PC-9 (cell line): ENCODE results near the gene RECQL5. TPM values are rescaled to one million over a fixed set of nuclear protein-coding genes. Genes with fewer than 3 reads are reported as not detected.

ENCODE experiments used
- BruUV-seq: library from RNA; stranded (reverse); fragments of 400-500 nt; replicated peaks from 2 replicates; lab custom pipeline; 2021; lab: Mats Ljungman, UMichigan
- CTCF ChIA-PET: fragments of 300-600 bp; sonication (Branson Sonifier 250); formaldehyde crosslinking; loops from one replicate; lab custom pipeline; 2022; ENCODE audit warnings: antibody characterized with exemption; lab: Charles Lee
- POLR2A ChIA-PET: fragments of 300-600 bp; sonication (Branson Sonifier 250); formaldehyde crosslinking; loops from one replicate; lab custom pipeline; 2022; ENCODE audit warnings: antibody characterized with exemption; ENCODE audit not compliant: unreplicated experiment; lab: Charles Lee
- DNase-seq, 2 experiments: peaks; one replicate each; pipeline versions ENCODE4 v3.0.0 to v3.0.0-alpha.2; 2015 to 2022; ENCODE audit warnings: mixed read lengths in 1 of 2
- H2AFZ ChIP-seq: fragments of 200-600 bp; sonication (generic); 2 replicates; pipeline ENCODE4 v1.8.1; 2017; ENCODE audit warnings: antibody characterized with exemption
- H3F3A ChIP-seq: fragments of 200-600 bp; sonication (generic); 2 replicates; pipeline ENCODE4 v1.8.1; 2017; ENCODE audit warnings: antibody characterized with exemption, mild to moderate bottlenecking, low read depth; ENCODE audit not compliant: insufficient read depth
- H3K27ac ChIP-seq: fragments of 200-600 bp; sonication (generic); 2 replicates; pipeline ENCODE4 v1.6.1; 2016; ENCODE audit warnings: mixed run types
- H3K27me3 ChIP-seq: fragments of 200-600 bp; sonication (generic); 2 replicates; pipeline ENCODE4 v1.6.1; 2016; ENCODE audit warnings: low read depth, mixed run types; ENCODE audit not compliant: insufficient read depth
- H3K36me3 ChIP-seq: fragments of 200-600 bp; sonication (generic); 2 replicates; pipeline ENCODE4 v1.6.1; 2016; ENCODE audit warnings: low read depth, mixed run types
- H3K4me1 ChIP-seq: fragments of 200-600 bp; sonication (generic); replicated peaks from 2 replicates; pipeline ENCODE4 v1.6.1; 2016; ENCODE audit warnings: mixed run types; ENCODE audit not compliant: insufficient read depth
- H3K4me2 ChIP-seq: fragments of 200-600 bp; sonication (generic); 2 replicates; pipeline ENCODE4 v1.6.1; 2017; ENCODE audit warnings: mixed run types
- H3K4me3 ChIP-seq: fragments of 200-600 bp; sonication (generic); 2 replicates; pipeline ENCODE4 v1.6.1; 2016; ENCODE audit warnings: mixed run types
- H3K79me2 ChIP-seq: fragments of 200-600 bp; sonication (generic); 2 replicates; pipeline ENCODE4 v1.6.1; 2017; ENCODE audit warnings: low read depth, mixed run types
- H3K9me2 ChIP-seq: fragments of 200-600 bp; sonication (generic); 2 replicates; pipeline ENCODE4 v1.8.1; 2017; ENCODE audit warnings: mild to moderate bottlenecking; ENCODE audit not compliant: insufficient read depth
- H3K9me3 ChIP-seq: fragments of 200-600 bp; sonication (generic); 2 replicates; pipeline ENCODE4 v1.8.1; 2016; ENCODE audit warnings: low read depth; ENCODE audit not compliant: insufficient read depth
- H4K20me1 ChIP-seq: fragments of 200-600 bp; sonication (generic); 2 replicates; pipeline ENCODE4 v1.8.1; 2017; ENCODE audit not compliant: insufficient read depth
- CTCF ChIP-seq: fragments of 200-600 bp; sonication (generic); conservative IDR thresholded peaks from 2 replicates; pipeline ENCODE4 v1.6.1; 2017; ENCODE audit warnings: mixed run types, antibody characterized with exemption, mild to moderate bottlenecking, moderate library complexity
- EZH2 ChIP-seq: fragments of 200-600 bp; sonication (generic); IDR thresholded peaks from 2 replicates; pipeline ENCODE4 v1.8.0; 2017; ENCODE audit warnings: antibody characterized with exemption, low read depth
- intact Hi-C: fragments of 100-400 bp; cut with micrococcal nuclease; formaldehyde crosslinking; loops from one replicate; pipeline ENCODE4 v1.10.0; 2022; ENCODE audit not compliant: unreplicated experiment
- total RNA-seq: library from RNA; stranded (reverse); gene quantifications from 2 replicates; pipeline ENCODE4 v1.2.3, GENCODE V29; 2021

The RECQL5 gene
- total RNA-seq, 1 experiment from 2014 or later: 41.0 TPM

- Histone ChIP-seq H3K4me2 (no peak overlapping the region), H3K4me3 (no peak overlapping the region), H3F3A (no peaks in the 10 kb centered on the region), H3K9me3 (no peaks in the 10 kb centered on the region), H3K9me2 (no peaks in the 10 kb centered on the region), H3K27ac (no peak overlapping the region), H3K4me1 (no peaks in the 10 kb centered on the region), H3K36me3 (no peaks in the 10 kb centered on the region), H3K79me2 (no peaks in the 10 kb centered on the region), H4K20me1 (peaks cover 3% of the 10 kb centered on the region; the same call in 1 of the 2 replicates), H3K27me3 (no peaks in the 10 kb centered on the region), H2AFZ (no peak overlapping the region)
- ChIA-PET CTCF (interaction anchor here (0.7 to 0.8 kb wide), 2 partner anchors 8 to 25 kb away, joined by 4 to 5 read pairs; no protein-coding TSS in a partner anchor), POLR2A (no interaction called here)
- no peak for DNase-seq
- intact Hi-C loops: no loop called here
- TF ChIP-seq EZH2: no peak
- TF ChIP-seq CTCF: peak; percentile 79
- BruUV-seq: no TSS peak
Measured at GRCh38 chr17:75625813-75626486, 41.0 kb downstream of the RECQL5 start.

GRCh38 chr17:75624714-75625345 is 42.1 kb downstream of the RECQL5 start:
- Histone ChIP-seq H3K27ac (no peak overlapping the region), H3K9me2 (no peaks in the 10 kb centered on the region), H3K4me3 (no peak overlapping the region), H2AFZ (no peak overlapping the region), H3K79me2 (no peaks in the 10 kb centered on the region), H4K20me1 (peaks cover 3% of the 10 kb centered on the region; the same call in 1 of the 2 replicates), H3K36me3 (no peaks in the 10 kb centered on the region), H3K4me1 (no peaks in the 10 kb centered on the region), H3F3A (no peaks in the 10 kb centered on the region), H3K27me3 (no peaks in the 10 kb centered on the region), H3K9me3 (no peaks in the 10 kb centered on the region), H3K4me2 (no peak overlapping the region)
- BruUV-seq: no TSS peak
- ChIA-PET POLR2A (interaction anchor here (0.6 kb wide), 2 partner anchors 43 to 57 kb away, joined by 3 to 8 read pairs; no protein-coding TSS in a partner anchor), CTCF (interaction anchor here (0.6 to 0.8 kb wide), 2 partner anchors 9 to 75 kb away, joined by 4 read pairs; no protein-coding TSS in a partner anchor)
- intact Hi-C loops: no loop called here
- DNase-seq: no peak
- TF ChIP-seq EZH2: no peak
- no peak for TF ChIP-seq CTCF

GRCh38 chr17:75624021-75624420 is 42.9 kb downstream of the RECQL5 start:
- no TSS peak for BruUV-seq
- Histone ChIP-seq H4K20me1 (peaks cover 3% of the 10 kb centered on the region; the same call in 1 of the 2 replicates), H3K4me1 (no peaks in the 10 kb centered on the region), H3K79me2 (no peaks in the 10 kb centered on the region), H3K4me3 (no peak overlapping the region), H2AFZ (no peak overlapping the region), H3K27me3 (no peaks in the 10 kb centered on the region), H3K9me2 (no peaks in the 10 kb centered on the region), H3K9me3 (no peaks in the 10 kb centered on the region), H3K36me3 (no peaks in the 10 kb centered on the region), H3K4me2 (no peak overlapping the region), H3K27ac (no peak overlapping the region), H3F3A (no peaks in the 10 kb centered on the region)
- no peak for TF ChIP-seq CTCF
- no peak for TF ChIP-seq EZH2
- ChIA-PET POLR2A (no interaction called here), CTCF (interaction anchor here (0.6 kb wide), 1 partner anchor 74 kb away, joined by 4 read pairs; no protein-coding TSS in a partner anchor)
- intact Hi-C loops: no loop called here
- DNase-seq: no peak
